ENCODE data around the gene LAMC1.
A peak's percentile ranks its signal among the peaks of the same experiment; 100 is the strongest.

The LAMC1 gene

GRCh38 chr1:183023146-183023600 is at the start of gene LAMC1:
LAMC1 (plus strand) TSS chr1:183023420; CDS start chr1:183023717, 297 bp downstream.
- peak; percentile 76 for DNase-seq

- no peak for DNase-seq
These were observed 48.6 kb upstream of the LAMC1 start for GRCh38 chr1:182974506-182975191.

GRCh38 chr1:182977480-182977879 is 45.7 kb upstream of the LAMC1 start:
- no peak for DNase-seq

- no peak for DNase-seq
These were observed 44.9 kb upstream of the LAMC1 start for GRCh38 chr1:182978151-182978853.

GRCh38 chr1:182984138-182984537 is 39.1 kb upstream of the LAMC1 start:
- no peak for DNase-seq

GRCh38 chr1:182984621-182985020 is 38.6 kb upstream of the LAMC1 start:
- DNase-seq = no peak

- DNase-seq = no peak
These were observed 37.3 kb upstream of the LAMC1 start for GRCh38 chr1:182985876-182986275.

GRCh38 chr1:182990413-182991144 is 32.6 kb upstream of the LAMC1 start:
- no peak for DNase-seq

- DNase-seq = no peak
These were observed 29.5 kb upstream of the LAMC1 start for GRCh38 chr1:182993746-182994145.

GRCh38 chr1:182995894-182996293 is 27.3 kb upstream of the LAMC1 start:
- DNase-seq = no peak

- no peak for DNase-seq
These were observed 26.4 kb upstream of the LAMC1 start for GRCh38 chr1:182996816-182997215.

- no peak for DNase-seq
These were observed 24.7 kb upstream of the LAMC1 start for GRCh38 chr1:182998482-182998881.

GRCh38 chr1:183000167-183000962 is 22.9 kb upstream of the LAMC1 start:
- DNase-seq = no peak

GRCh38 chr1:183002267-183002666 is 21.0 kb upstream of the LAMC1 start:
- no peak for DNase-seq

GRCh38 chr1:183002797-183003196 is 20.4 kb upstream of the LAMC1 start:
- DNase-seq = no peak

- DNase-seq = peak in 1 of 2 experiments; percentile 8
These were observed 20.0 kb upstream of the LAMC1 start for GRCh38 chr1:183003203-183003602.

- no peak for DNase-seq
These were observed 19.1 kb upstream of the LAMC1 start for GRCh38 chr1:183004141-183004540.

GRCh38 chr1:183011859-183012258 is 11.4 kb upstream of the LAMC1 start:
- DNase-seq = no peak

- DNase-seq = no peak
These were observed 10.8 kb upstream of the LAMC1 start for GRCh38 chr1:183012301-183012994.

- DNase-seq = no peak
These were observed 4.0 kb upstream of the LAMC1 start for GRCh38 chr1:183019139-183019740.

GRCh38 chr1:183019860-183020259 is 3.4 kb upstream of the LAMC1 start:
- peak in 1 of 2 experiments; percentile 33 for DNase-seq

Data from NCI-H2081 (cell line).